Effector memory CD4-positive, alpha-beta T cell (primary cell): Measurements from ENCODE around the gene FASN.

Experiments
- DNase-seq, 3 donors: peaks; one replicate each; pipeline ENCODE4 v3.0.0-alpha.2; 2020
- H3K27ac ChIP-seq: 2 replicates; pipeline ENCODE4 v1.7.0; 2013; ENCODE audit warnings: mild to moderate bottlenecking, low read length, moderate library complexity; ENCODE audit not compliant: insufficient read depth, poor library complexity, severe bottlenecking
- H3K27me3 ChIP-seq: replicated peaks from 2 replicates; pipeline ENCODE4 v1.7.0; 2013; ENCODE audit warnings: mild to moderate bottlenecking, low read length; ENCODE audit not compliant: insufficient read depth, control insufficient read depth, poor library complexity, severe bottlenecking
- H3K36me3 ChIP-seq: 2 replicates; pipeline ENCODE4 v1.7.0; 2013; ENCODE audit warnings: mild to moderate bottlenecking, low read length, moderate library complexity; ENCODE audit not compliant: control insufficient read depth, insufficient read depth
- H3K4me1 ChIP-seq: 2 replicates; pipeline ENCODE4 v1.7.0; 2013; ENCODE audit warnings: low read length, mild to moderate bottlenecking; ENCODE audit not compliant: control insufficient read depth, insufficient read depth, poor library complexity, severe bottlenecking
- H3K4me3 ChIP-seq: 2 replicates; pipeline ENCODE4 v1.7.0; 2013; ENCODE audit warnings: low read length, low read depth, mild to moderate bottlenecking; ENCODE audit not compliant: insufficient read depth, poor library complexity, severe bottlenecking
- H3K9me3 ChIP-seq: 2 replicates; pipeline ENCODE4 v1.7.0; 2013; ENCODE audit warnings: mild to moderate bottlenecking, low read length, moderate library complexity; ENCODE audit not compliant: control insufficient read depth

FASN gene

DNA sequence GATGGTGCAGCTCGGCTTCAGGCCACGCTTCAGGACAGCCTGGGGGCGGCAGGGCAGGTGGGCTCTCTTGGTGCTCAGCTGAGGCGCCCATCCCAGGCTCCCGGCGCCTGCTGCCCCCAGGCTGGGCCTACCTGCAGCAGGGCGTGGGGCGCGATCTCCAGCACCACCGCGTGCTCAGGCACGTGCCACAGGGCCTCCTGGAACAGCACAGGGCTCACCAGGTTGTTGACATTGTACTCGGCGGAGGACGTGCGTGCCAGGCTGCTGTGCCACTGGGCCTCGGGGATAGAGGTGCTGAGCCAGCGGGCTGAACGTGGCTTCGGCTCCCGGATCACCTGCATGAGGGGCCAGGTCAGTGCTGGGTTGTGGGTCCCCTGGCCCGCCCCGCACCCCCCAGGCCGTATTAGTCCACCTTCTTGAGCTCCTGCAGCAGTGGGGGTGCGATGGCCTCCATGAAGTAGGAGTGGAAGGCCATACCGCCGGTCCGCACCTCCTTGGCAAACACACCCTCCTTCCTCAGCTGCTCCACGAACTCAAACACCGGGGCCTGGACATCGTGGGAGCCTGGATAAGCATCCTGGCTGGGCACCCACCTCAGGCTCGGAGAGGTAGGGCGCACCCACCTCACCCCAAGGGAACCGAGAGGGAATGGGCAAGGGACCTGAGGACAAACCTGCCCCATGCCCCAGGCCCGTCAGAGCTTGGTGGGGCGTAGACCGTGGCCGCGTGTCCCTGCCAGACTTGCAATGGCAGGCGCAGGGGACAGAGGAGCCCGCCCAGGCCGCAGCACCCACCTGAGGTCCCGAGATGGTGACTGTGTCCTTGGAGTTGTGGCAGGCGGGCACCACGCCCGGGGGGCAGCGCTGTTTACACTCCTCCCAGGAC, 9.0 kb downstream of the FASN start:
- Histone ChIP-seq H3K4me3 (no peak overlapping the region), H3K4me1 (no peaks in the 10 kb centered on the region), H3K27me3 (no peaks in the 10 kb centered on the region), H3K9me3 (no peaks in the 10 kb centered on the region), H3K36me3 (peaks cover 95% of the 10 kb centered on the region), H3K27ac (no peak overlapping the region)
- no peak for DNase-seq

GRCh38 chr17:82087961-82088837, 9.8 kb downstream of the FASN start:
- H3K4me1 ChIP-seq = no peaks in the 10 kb centered on the region
- H3K27me3 ChIP-seq = no peaks in the 10 kb centered on the region
- H3K27ac ChIP-seq = no peak overlapping the region
- H3K36me3 ChIP-seq = peaks cover 97% of the 10 kb centered on the region
- no peak for DNase-seq
- no peaks in the 10 kb centered on the region for H3K9me3 ChIP-seq
- no peak overlapping the region for H3K4me3 ChIP-seq

GRCh38 chr17:82086941-82087906, 10.8 kb downstream of the FASN start:
- DNase-seq = no peak
- no peak overlapping the region for H3K27ac ChIP-seq
- H3K4me1 ChIP-seq = no peaks in the 10 kb centered on the region
- H3K36me3 ChIP-seq = peaks cover 98% of the 10 kb centered on the region
- H3K9me3 ChIP-seq = no peaks in the 10 kb centered on the region
- no peaks in the 10 kb centered on the region for H3K27me3 ChIP-seq
- no peak overlapping the region for H3K4me3 ChIP-seq

- Histone ChIP-seq H3K9me3 (no peaks in the 10 kb centered on the region), H3K4me3 (no peak overlapping the region), H3K36me3 (peaks cover 100% of the 10 kb centered on the region), H3K27me3 (no peaks in the 10 kb centered on the region), H3K4me1 (no peaks in the 10 kb centered on the region), H3K27ac (no peak overlapping the region)
- DNase-seq = no peak
Observed at GRCh38 chr17:82085931-82086764, 11.9 kb downstream of the FASN start.

DNA sequence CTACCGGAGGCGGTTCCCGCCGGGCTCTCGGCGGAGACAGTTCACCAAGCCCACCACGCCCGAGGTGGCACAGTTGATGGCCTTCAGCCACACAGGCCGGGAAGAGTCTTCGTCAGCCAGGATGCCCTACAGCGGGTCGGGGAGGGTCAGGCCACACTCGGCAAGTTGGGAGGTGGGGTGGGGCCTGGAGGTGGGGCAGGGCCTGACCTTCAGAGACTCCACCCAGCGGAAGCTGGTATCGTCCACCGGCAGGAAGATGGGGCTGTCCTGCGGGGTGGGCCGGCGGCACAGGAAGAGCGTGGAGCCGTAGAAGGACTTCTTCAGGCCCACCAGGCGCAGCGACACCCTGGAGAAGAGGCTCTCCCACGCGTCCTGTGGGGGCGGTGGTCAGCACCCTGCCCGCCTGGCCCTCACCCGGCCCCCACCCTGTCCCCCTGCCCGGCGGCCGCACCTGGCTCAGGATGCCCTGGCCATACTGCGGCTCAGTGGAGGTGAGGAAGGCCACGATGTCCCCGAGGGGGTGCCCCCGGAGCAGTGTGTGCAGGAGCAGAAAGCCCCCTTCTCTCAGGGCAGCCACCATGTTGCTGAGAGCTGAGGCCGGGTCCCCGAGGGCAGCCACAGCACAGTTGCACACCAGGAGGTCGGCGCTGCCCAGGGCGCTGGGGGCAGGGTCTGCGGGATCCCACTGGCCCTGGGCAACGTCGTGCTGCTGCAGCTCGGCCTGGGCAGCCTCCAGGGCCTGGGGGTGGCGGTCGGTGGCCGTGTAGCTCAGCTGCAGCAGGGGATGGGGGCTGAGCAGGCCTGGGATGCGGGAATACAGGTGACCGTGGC, 12.8 kb downstream of the FASN start:
- no peaks in the 10 kb centered on the region for H3K27me3 ChIP-seq
- no peaks in the 10 kb centered on the region for H3K4me1 ChIP-seq
- H3K36me3 ChIP-seq = peaks cover 100% of the 10 kb centered on the region
- no peak overlapping the region for H3K27ac ChIP-seq
- DNase-seq = no peak
- H3K9me3 ChIP-seq = no peaks in the 10 kb centered on the region
- no peak overlapping the region for H3K4me3 ChIP-seq

DNA sequence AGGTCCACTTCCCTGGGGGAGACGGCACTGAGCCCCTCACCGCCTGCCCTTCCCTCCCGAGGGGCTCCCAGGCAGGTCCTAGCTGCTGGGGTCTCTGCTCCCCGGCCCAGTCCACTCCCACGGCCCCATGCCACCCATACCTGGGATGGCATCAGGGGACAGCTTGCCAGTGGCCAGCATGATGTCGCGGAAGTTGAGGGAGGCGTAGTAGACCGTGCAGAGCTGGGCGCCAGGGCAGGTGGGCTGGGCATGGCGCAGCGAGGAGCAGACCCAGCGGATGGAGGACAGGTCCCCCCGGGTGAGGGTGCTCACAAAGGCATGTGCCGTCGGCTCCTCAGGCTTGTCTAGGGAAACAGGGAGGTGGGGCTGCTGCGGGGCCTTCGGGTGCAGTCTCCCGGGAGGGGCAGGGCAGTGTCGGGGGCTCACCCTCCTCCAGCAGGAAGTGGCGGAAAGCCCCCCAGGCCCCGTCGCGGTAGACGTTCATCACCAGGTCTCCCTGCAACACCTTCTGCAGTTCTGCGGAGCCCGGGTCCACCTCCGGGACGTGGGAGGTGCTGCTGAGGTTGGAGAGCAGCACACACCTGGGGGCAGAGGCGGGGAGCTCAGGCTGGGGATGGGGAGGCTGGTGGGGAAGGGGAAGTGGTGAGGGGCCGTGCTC, 13.5 kb downstream of the FASN start:
- Histone ChIP-seq H3K4me3 (no peak overlapping the region), H3K9me3 (no peaks in the 10 kb centered on the region), H3K27me3 (no peaks in the 10 kb centered on the region), H3K36me3 (peaks cover 100% of the 10 kb centered on the region), H3K4me1 (no peaks in the 10 kb centered on the region), H3K27ac (no peak overlapping the region)
- no peak for DNase-seq

- H3K36me3 ChIP-seq = peaks cover 96% of the 10 kb centered on the region
- no peak overlapping the region for H3K4me3 ChIP-seq
- no peak overlapping the region for H3K27ac ChIP-seq
- no peaks in the 10 kb centered on the region for H3K4me1 ChIP-seq
- no peaks in the 10 kb centered on the region for H3K9me3 ChIP-seq
- H3K27me3 ChIP-seq = no peaks in the 10 kb centered on the region
- no peak for DNase-seq
Observed at GRCh38 chr17:82083533-82084359, 14.3 kb downstream of the FASN start.

DNA sequence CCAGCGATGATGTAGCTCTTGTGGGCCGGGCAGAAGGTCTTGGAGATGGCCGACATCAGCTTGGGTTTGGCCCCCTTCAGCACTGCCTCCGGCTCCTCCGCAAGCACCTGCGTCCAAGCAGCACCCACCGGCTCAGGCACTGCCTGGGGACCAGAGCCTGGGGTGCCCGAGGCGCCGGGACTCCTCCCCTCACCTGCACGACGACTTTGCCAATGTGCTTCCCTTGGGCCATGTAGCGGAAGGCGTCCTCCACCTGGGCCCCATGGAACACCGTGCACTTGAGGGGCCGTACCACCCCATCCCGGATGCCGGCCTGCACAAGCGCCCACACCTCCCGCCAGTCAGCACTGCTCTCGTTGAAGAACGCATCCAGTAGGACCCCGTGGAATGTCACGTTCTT, 15.0 kb downstream of the FASN start:
- Histone ChIP-seq H3K27ac (no peak overlapping the region), H3K9me3 (no peaks in the 10 kb centered on the region), H3K4me3 (no peak overlapping the region), H3K4me1 (no peaks in the 10 kb centered on the region), H3K27me3 (no peaks in the 10 kb centered on the region), H3K36me3 (peaks cover 89% of the 10 kb centered on the region)
- DNase-seq = no peak
